HepG2 (cell line): ENCODE results near the gene IRF6. TPM values are rescaled to one million over a fixed set of nuclear protein-coding genes. Genes with fewer than 3 reads are reported as not detected.

Source experiments
- ATAC-seq: fragments of 200-7000 bp; cut with Tn5 transposase; 3 replicates; pipeline ENCODE4 v1.9.1; 2020; ENCODE audit warnings: mild to moderate bottlenecking, moderate library complexity
- BruUV-seq: library from RNA; stranded (reverse); fragments of 400-500 nt; replicated peaks from 2 replicates; lab custom pipeline; 2021; lab: Mats Ljungman, UMichigan
- CTCF ChIA-PET: fragments of 300-600 bp; formaldehyde crosslinking; extraction: SDS; loops from one replicate; lab custom pipeline; 2021; ENCODE audit warnings: low total read pairs, inconsistent platforms, low intra/inter-chr PET ratio; lab: Yijun Ruan, JAX
- POLR2A ChIA-PET: fragments of 350-600 bp; sonication (Branson Sonifier 250); formaldehyde crosslinking; loops from one replicate; lab custom pipeline; 2020; ENCODE audit warnings: antibody characterized with exemption, inconsistent platforms; lab: Yijun Ruan, JAX
- DNase-seq: peaks from one replicate; pipeline ENCODE4 v3.0.0-alpha.2; 2015; ENCODE audit warnings: low spot score
- FAIRE-seq: peaks from 3 replicates; lab custom pipeline; 2011; peaks lifted over from hg19 to GRCh38; lab: Jason Lieb, UNC
- H2AFZ ChIP-seq: one replicate; pipeline ENCODE4 v1.6.1; 2011; ENCODE audit warnings: low read length, inconsistent platforms
- H3K27ac ChIP-seq: fragments of 300-600 bp; 3 replicates; pipeline ENCODE4 v1.8.0; 2011; ENCODE audit warnings: mixed run types, mild to moderate bottlenecking, mixed read lengths, low read length, inconsistent platforms; ENCODE audit not compliant: insufficient read depth; ENCODE audit errors: extremely low read length
- H3K27me3 ChIP-seq, 2 experiments: fragments of 200-600 bp in 1 of 2; 2 replicates in 1 of 2; 3 replicates in 1 of 2; pipeline versions ENCODE4 v1.6.0 to v1.8.0; 2011; ENCODE audit warnings: low read length in 2 of 2, mild to moderate bottlenecking in 2 of 2, moderate library complexity in 2 of 2, inconsistent platforms in 1 of 2; ENCODE audit not compliant: insufficient read depth in 2 of 2, control insufficient read depth in 1 of 2
- H3K36me3 ChIP-seq, 2 experiments: fragments of 200-600 bp in 1 of 2; replicated peaks in 1 of 2; 2 replicates in 1 of 2; 3 replicates in 1 of 2; pipeline versions ENCODE4 v1.5.1 to v1.8.0; 2011; ENCODE audit warnings: low read length in 2 of 2, inconsistent platforms in 1 of 2; ENCODE audit not compliant: insufficient read depth in 2 of 2, control insufficient read depth in 1 of 2
- H3K4me1 ChIP-seq: 2 replicates; pipeline ENCODE4 v1.5.1; 2012; ENCODE audit warnings: low read length, inconsistent platforms; ENCODE audit not compliant: insufficient read depth
- H3K4me2 ChIP-seq: 2 replicates; pipeline ENCODE4 v1.6.0; 2011; ENCODE audit warnings: low read depth, low read length, inconsistent platforms
- H3K4me3 ChIP-seq, 3 experiments: fragments of 200-600 bp in 1 of 3; sonication (generic), shearing (Covaris generic) in 1 of 3; replicated peaks in 1 of 3; 2 replicates each; pipeline ENCODE4 v1.5.1; 2011 to 2016; ENCODE audit warnings: low read length in 3 of 3, inconsistent platforms in 2 of 3, low read depth in 2 of 3, mild to moderate bottlenecking in 2 of 3, control low read depth in 1 of 3, mixed read lengths in 1 of 3; ENCODE audit not compliant: insufficient read depth in 1 of 3
- H3K79me2 ChIP-seq: one replicate; pipeline ENCODE4 v1.6.1; 2011; ENCODE audit warnings: low read length, inconsistent platforms; ENCODE audit not compliant: insufficient read depth
- H3K9ac ChIP-seq: 2 replicates; pipeline ENCODE4 v1.6.0; 2011; ENCODE audit warnings: mild to moderate bottlenecking, low read depth, low read length, inconsistent platforms; ENCODE audit not compliant: insufficient read depth
- H3K9me3 ChIP-seq: 2 replicates; pipeline ENCODE4 v1.5.1; 2012; ENCODE audit warnings: mild to moderate bottlenecking, low read length
- H4K20me1 ChIP-seq: 2 replicates; pipeline ENCODE4 v1.6.0; 2011; ENCODE audit warnings: inconsistent platforms, mild to moderate bottlenecking, low read length, moderate library complexity; ENCODE audit not compliant: insufficient read depth
- AGO2 ChIP-seq: fragments of 200-400 bp; formaldehyde crosslinking; optimal IDR thresholded peaks from 2 replicates; pipeline ENCODE3; 2017; ENCODE audit warnings: mild to moderate bottlenecking, low read depth, low read length, moderate library complexity
- CEBPG ChIP-seq: IDR thresholded peaks from 2 replicates; pipeline ENCODE4 v1.6.1; 2016
- EZH2 ChIP-seq: conservative IDR thresholded peaks from 2 replicates; pipeline ENCODE4 v1.6.1; 2012; ENCODE audit warnings: mild to moderate bottlenecking, low read depth, low read length, moderate library complexity
- RFXANK ChIP-seq: IDR thresholded peaks from 2 replicates; pipeline ENCODE4 v1.6.1; 2016
- TBL1XR1 ChIP-seq: fragments of 150-350 bp; IDR thresholded peaks from 2 replicates; pipeline ENCODE4 v1.6.1; 2014; ENCODE audit warnings: borderline replicate concordance, low read length; ENCODE audit not compliant: partially characterized antibody
- ZBTB20 ChIP-seq: sonication (generic); formaldehyde crosslinking; IDR thresholded peaks from 2 replicates; pipeline ENCODE4 v1.8.1; 2023; ENCODE audit warnings: missing genetic modification reagents, low read depth, mild to moderate bottlenecking, borderline replicate concordance
- ZNF3 ChIP-seq: IDR thresholded peaks from 2 replicates; pipeline ENCODE4 v1.7.0; 2017; ENCODE audit warnings: inconsistent platforms
- ZNF367 ChIP-seq: sonication (generic); formaldehyde crosslinking; IDR thresholded peaks from 2 replicates; pipeline ENCODE4 v1.4.0; 2020; ENCODE audit warnings: missing genetic modification reagents, borderline replicate concordance
- ZSCAN25 ChIP-seq: sonication (generic); formaldehyde crosslinking; IDR thresholded peaks from 2 replicates; pipeline ENCODE4 v1.8.0; 2022; ENCODE audit warnings: mild to moderate bottlenecking, missing genetic modification reagents
- WGBS: methylation state at CpG from one replicate; pipeline ENCODE4 v1.1.6; 2017; ENCODE audit warnings: low lambda C conversion rate; 5-methylcytosine and 5-hydroxymethylcytosine counted together
- in situ Hi-C: cut with HindIII; loops from 2 replicates; pipeline ENCODE4 v1.10.0; 2017; ENCODE audit warnings: low pct_unique_long_range_greater_than_20kb; ENCODE audit not compliant: extremely low pct_ligation_motif_present
- intact Hi-C: fragments of 100-400 bp; cut with micrococcal nuclease; formaldehyde crosslinking; loops from one replicate; pipeline ENCODE4 v1.10.0; 2022; ENCODE audit not compliant: unreplicated experiment
- polyA plus RNA-seq, 8 experiments: library from polyadenylated mRNA; depleted of rRNA in 3 of 8; stranded (reverse) in 7 of 8; unstranded in 1 of 8; fragments of >200 nt; fragmentation: Illumina TruSeq in 4 of 8; extraction: Trizol in 4 of 8; gene quantifications; 2 replicates each; pipeline versions ENCODE4 v1.2.1 to v1.2.3, GENCODE V29; 2011 to 2016; ENCODE audit warnings: low read depth in 4 of 8, missing spikeins in 1 of 8, mixed read lengths in 1 of 8; ENCODE audit not compliant: insufficient read depth in 1 of 8
- total RNA-seq, 5 experiments: library from RNA; depleted of rRNA; stranded (reverse); fragments of >200 nt; fragmentation: Illumina TruSeq; extraction: Trizol; gene quantifications; 2 replicates each; pipeline ENCODE4 v1.2.3, GENCODE V29; 2016; ENCODE audit warnings: low read depth in 1 of 5
- TF ChIP-seq, protein P1 (sequence below): sonication (generic); formaldehyde crosslinking; IDR thresholded peaks from 2 replicates; pipeline ENCODE4 v1.5.0; 2020; ENCODE audit warnings: mild to moderate bottlenecking, missing genetic modification reagents, borderline replicate concordance
- TF ChIP-seq, protein P2 (sequence below): sonication (generic); formaldehyde crosslinking; IDR thresholded peaks from 2 replicates; pipeline ENCODE4 v1.8.1; 2023; ENCODE audit warnings: mild to moderate bottlenecking, moderate library complexity, missing genetic modification reagents

IRF6 gene
- total and polyA plus RNA-seq, 2 of the 13 experiments (the other 11 are each of a cell fraction or from before 2014, with no cell fraction given): 0.02 TPM; not detected in 1

DNA sequence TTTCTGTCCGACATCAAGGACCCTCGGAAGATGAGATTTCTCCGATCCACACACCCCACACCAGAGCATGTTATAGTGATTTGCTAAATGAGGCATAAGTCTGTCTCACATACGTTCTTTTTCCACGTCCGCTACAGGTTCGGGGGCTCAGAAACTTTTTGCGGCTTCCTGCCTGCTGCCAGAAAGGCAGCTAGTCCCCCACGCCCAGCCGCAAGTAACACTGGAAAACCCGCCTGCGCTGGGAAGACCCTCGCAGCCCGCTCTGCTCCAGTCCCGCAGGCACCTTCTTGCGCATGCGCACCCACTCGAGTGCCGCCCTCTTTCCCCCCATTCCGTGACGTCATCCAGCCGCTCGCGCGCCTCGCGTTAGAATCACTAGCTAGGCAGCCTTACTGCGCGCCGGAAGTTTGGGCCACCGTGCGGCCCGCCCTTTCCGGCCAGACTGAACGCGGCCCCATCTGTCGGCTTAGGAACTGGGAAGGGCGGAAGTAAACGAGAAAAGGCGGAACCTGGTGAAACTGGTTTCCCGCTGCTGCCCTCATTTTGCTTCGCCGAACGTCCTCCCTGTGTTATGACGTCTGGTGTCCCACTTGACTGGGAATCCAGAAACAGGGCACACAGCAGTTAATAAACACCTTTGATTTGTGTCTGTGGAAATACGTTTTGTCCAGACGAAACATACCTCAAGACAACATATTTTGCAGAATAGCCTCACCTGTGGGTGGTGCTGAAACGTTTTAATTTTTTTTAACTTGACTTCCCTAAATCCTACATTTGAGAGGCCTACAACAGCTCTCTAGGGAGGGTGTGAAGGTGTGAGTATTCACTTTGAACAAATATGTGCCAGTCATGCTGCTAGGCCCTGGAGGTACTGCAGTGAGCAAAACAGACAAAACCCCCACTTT is 21.4 kb downstream of the IRF6 start, which contains the start of gene C1orf74 (continued):
- TF ChIP-seq, protein P1, sequence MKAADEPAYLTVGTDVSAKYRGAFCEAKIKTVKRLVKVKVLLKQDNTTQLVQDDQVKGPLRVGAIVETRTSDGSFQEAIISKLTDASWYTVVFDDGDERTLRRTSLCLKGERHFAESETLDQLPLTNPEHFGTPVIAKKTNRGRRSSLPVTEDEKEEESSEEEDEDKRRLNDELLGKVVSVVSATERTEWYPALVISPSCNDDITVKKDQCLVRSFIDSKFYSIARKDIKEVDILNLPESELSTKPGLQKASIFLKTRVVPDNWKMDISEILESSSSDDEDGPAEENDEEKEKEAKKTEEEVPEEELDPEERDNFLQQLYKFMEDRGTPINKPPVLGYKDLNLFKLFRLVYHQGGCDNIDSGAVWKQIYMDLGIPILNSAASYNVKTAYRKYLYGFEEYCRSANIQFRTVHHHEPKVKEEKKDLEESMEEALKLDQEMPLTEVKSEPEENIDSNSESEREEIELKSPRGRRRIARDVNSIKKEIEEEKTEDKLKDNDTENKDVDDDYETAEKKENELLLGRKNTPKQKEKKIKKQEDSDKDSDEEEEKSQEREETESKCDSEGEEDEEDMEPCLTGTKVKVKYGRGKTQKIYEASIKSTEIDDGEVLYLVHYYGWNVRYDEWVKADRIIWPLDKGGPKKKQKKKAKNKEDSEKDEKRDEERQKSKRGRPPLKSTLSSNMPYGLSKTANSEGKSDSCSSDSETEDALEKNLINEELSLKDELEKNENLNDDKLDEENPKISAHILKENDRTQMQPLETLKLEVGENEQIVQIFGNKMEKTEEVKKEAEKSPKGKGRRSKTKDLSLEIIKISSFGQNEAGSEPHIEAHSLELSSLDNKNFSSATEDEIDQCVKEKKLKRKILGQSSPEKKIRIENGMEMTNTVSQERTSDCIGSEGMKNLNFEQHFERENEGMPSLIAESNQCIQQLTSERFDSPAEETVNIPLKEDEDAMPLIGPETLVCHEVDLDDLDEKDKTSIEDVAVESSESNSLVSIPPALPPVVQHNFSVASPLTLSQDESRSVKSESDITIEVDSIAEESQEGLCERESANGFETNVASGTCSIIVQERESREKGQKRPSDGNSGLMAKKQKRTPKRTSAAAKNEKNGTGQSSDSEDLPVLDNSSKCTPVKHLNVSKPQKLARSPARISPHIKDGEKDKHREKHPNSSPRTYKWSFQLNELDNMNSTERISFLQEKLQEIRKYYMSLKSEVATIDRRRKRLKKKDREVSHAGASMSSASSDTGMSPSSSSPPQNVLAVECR (CRISPR knock-in tag): peak; percentile 32; the same call in 1 of the 2 replicates
- TF ChIP-seq ZBTB20: no peak
- TF ChIP-seq RFXANK (CRISPR knock-in tag): no peak

DNA sequence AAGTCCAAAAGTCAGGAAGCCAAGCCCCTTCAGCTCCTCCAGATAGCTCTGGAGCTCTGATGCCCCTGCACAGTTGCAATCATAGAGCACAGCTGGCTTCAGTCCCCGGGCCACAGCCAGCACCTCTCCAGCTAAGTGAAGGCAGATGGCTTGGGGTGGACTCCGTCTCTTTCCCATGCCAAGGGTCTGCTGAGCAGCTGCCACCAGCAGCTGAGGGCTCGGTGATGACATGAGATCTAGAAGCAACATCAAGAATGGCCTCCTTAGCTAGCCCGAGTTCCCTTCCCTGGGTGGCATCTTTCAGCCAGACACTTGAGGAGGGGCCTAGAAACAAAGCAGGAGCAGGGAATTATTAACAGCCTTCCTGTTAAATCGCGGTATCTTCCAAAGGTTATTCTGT is 22.6 kb downstream of the IRF6 start:
- POLR2A ChIA-PET: no interaction called here
- no peak for DNase-seq

More for the DNA sequence above, 22.6 kb downstream of the IRF6 start:
- CTCF ChIA-PET: no interaction called here
- Histone ChIP-seq H3K9ac (no peak overlapping the region), H3K79me2 (no peaks in the 10 kb centered on the region), H4K20me1 (no peaks in the 10 kb centered on the region), H3K4me3 (0 out of 6 replicates have a peak overlapping the region, but pooled peaks of 1 of the 3 experiments have one; percentile 67), H3K27ac (no peak overlapping the region), H3K4me2 (peak overlapping the region; percentile 74; the same call in 1 of the 2 replicates), H3K4me1 (peaks cover 11% of the 10 kb centered on the region), H3K27me3 (peaks cover 0 to 3% of the 10 kb centered on the region in 2 experiments; a peak in 1 of 5 replicates), H2AFZ (no peak overlapping the region), H3K9me3 (no peaks in the 10 kb centered on the region), H3K36me3 (no peaks in the 10 kb centered on the region)
- in situ Hi-C loops (no loop called here), intact Hi-C loops (no loop called here)
- TF ChIP-seq ZNF367 (CRISPR knock-in tag) (no peak), AGO2 (no peak), EZH2 (no peak), ZNF3 (CRISPR knock-in tag) (no peak), CEBPG (no peak), TBL1XR1 (no peak), ZSCAN25 (CRISPR knock-in tag) (no peak)
- TF ChIP-seq, protein P2, sequence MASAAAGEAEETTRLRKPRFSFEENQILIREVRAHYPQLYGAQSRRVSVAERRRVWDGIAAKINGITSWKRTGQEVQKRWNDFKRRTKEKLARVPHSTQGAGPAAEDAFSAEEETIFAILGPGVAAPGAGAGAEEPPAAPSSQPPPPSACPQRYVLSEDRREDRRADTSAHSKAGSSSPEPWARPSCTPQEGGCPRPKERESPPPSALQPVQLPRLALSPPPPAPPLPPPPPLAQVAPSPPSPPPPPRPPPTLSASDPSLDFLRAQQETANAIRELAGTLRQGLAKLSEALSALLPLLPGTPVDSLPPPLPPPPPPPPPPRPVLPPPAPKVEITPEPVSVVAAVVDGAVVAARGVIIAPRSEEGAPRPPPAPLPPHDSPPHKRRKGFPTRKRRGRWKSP (CRISPR knock-in tag): no peak
- ATAC-seq (no peak), FAIRE-seq (no peak)
- BruUV-seq: no TSS peak
- 64% methylated on average over 5 of the region's 6 CpGs for WGBS
